Activated CD8-positive, alpha-beta memory T cell treated with anti-CD3 and anti-CD28 coated beads for 24 hours (primary cell): Measurements from ENCODE around the gene INPP5F.
"Not testable (repeated sequence)": the region's sequence is repeated elsewhere in the genome, so short reads cannot be mapped to it uniquely, and the experiment has no call there.

Experiments used
- DNase-seq: peaks from one replicate; pipeline ENCODE4 v3.0.0-alpha.2; 2020

INPP5F gene

DNA sequence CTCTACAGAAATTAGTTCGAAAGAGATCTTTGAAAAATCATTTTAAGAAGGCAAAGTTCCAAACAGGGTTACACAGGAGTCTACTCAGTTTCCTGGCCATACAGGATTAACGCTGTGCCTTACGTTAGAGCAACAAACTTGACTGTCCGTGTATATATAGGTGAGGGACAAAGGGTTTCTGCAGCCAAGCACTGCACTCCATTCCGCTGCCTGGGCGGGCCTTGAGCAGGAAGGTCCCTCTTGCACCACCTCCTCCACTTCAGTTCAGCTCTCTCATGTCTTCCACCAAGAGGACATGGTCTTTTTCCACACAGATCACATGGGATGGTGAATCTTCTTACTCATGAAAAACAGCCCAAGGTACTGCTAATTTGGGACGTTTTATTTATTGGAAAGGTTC lies 103.6 kb downstream of the INPP5F start:
- DNase-seq = no peak

DNA sequence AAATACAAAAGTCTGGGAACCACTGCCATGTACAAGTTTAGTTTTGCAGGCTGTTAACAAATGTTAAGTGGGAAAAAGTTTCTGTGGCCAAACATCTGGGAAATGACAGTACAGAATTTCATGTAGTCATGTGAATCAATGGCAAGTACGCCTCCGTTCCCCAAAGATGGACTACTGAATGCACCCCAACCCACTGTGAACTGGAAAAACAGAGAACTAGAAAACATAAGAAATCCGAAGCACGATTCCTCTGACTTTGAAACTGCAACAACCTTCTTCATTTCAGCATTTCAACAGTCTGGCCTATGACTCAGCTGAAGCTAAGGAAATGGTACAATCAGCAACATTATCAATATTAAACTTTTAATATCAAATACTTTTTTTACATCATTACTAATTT lies 105.0 kb downstream of the INPP5F start:
- no peak for DNase-seq

DNA sequence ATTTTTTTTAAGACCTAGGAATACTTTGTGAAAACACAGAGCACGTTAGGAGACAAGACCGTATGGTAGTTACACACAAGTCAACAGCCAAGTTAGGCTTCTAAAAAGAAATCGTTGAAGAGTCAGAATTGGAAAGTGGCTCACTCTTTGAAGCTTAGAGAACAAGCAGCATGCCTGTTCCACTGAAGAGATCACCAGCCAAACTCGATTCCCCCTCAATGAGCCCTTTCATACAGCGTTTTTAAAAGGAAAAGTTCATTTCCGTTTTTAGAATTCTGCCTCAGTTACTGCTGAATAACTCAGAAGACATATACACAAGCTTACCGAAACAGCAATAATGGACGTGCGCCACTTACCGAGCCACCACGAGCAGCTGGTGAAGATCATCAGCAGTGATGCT lies 105.8 kb downstream of the INPP5F start:
- DNase-seq = no peak

DNA sequence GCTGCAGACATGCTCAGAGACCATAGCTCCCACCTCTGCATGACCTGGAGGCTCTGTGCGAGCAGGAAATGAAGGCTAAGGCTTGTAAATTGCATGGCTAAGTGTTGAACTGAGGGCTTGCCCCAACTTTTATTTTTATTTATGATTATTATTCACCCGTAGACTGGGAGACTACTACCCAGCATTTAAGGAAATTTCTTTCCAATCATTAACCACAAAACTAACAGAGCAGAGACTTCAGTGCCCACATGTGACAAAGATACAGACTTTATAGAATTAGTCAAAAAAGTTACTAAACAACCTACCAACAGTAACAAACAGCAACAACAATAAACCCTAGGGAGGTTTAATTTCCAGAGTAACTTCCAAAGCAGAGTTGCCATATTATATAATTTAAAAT lies 107.1 kb downstream of the INPP5F start:
- DNase-seq = no peak

DNA sequence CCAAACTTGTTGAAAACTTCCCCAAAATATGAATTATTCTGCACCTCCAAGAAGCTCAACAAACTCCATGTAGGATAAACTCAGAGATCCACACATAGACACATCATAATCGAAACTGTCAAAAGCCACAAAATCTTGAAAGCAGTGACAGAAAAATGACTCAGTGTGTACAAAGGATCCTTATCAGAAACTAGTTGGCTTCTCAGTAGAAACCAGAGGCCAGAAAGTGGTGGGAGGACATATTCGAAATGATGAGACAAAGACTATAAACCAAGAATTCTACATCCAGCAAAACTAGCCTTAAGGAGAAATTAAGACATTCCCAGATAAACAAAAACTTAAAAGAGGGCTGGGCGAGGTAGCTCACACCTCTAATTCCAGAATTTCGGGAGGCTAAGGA lies 108.3 kb downstream of the INPP5F start:
- no peak for DNase-seq

DNA sequence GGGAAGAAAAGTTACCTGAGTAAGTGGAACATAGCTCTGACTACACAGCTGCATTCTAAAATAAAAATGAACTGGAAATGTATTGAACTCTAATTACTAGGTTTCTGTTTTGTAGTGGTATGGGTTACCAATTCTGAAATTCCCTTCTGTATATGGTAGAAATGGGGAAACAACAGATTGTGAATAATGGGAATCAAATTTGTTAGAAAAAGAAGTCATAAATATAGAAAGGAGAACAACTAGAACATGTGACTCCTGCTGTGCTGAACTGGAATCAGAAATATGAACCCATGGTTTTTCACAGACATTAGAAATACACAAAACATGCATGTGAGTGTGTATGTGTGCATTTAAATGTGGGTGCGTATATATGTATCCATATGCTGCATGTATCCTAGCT lies 119.8 kb downstream of the INPP5F start:
- no peak for DNase-seq

DNA sequence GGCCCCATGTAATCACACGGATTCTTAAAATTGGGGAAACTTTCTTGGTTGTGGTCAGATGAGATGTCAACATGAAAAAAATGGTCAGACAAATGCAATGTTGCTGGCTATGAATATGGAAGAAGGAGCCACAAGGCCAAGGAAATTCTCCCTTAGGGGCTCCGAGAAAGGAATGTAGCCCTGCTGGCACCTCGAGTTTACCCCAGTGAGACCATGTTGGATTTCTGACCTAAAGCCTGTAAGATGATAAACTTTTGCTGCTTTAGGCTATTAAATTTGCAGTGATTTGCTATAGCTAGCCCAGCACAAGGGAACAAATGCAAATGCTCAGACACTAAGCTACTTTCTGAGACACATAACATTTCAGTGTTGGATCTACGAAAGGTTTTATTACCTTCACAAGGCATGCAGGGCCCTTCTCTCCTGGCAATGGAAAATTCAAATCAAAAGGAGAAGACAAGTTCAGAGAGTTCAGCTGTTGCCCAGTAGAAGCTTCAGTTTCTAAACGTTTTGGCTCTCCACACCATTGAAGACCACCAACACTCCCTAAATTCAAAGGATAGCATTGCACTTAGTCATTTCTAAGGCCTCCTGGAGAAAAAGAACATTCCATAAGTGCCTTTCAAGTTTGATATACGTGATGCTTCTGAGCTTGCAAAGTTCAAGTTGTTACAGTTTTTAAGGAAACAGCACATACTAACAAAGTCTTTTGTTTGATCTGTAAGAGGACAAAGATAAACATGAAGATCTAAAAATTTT lies 123.4 kb downstream of the INPP5F start:
- DNase-seq = no peak

DNA sequence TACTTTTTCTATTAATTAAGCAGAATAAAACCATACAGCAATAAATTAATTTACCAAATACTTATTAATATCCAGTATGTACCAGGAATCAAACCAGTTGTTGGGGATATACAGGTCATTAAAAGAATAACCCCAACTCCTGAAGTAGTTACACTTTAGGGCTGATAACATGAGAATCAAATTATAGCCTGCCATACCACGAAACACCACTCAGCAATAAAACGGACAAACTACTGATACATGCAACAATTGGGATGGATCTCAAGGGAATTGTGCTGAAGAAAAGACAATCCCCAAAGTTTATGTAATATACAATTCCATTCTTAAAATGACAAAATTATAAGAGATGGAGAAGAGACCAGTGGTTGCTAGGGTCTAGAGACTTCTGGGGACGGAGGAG lies 124.1 kb downstream of the INPP5F start:
- DNase-seq = no peak

DNA sequence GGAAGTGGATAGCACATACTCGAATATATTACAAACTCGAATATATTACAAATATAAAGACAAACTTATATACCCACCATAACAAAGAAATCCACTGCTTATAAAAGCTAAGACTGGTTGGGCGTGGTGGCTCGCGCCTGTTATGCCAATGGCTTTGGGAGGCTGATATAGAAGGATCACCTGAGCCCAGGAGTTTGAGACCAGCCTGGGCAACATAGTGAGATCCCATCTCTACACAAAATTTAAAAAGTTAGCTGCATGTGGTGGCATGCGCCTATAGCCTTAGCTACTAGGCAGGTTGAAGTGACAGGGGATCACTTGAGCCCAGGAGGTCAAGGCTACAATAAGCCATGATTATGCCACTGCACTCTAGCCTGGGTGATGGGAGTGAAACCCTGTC lies 126.4 kb downstream of the INPP5F start:
- DNase-seq = no peak

DNA sequence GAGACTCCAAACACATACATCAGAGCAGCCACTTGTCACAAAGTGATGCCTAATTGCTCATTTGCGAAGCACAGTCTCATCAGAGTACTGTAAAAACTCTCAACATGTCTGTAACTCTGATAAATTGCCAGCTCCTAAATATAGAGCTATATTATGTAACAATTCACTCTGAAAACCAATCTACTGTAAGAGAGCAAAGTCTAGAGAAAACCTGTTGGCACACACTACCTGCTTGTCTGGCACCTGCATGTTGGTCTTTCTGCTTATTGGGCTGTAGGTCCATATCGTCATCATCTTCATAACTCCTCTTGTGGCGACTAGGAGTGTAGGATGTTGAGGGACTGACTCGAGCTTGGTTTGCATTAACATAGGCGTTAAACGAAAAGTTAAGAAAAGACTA lies 127.0 kb downstream of the INPP5F start:
- no peak for DNase-seq

DNA sequence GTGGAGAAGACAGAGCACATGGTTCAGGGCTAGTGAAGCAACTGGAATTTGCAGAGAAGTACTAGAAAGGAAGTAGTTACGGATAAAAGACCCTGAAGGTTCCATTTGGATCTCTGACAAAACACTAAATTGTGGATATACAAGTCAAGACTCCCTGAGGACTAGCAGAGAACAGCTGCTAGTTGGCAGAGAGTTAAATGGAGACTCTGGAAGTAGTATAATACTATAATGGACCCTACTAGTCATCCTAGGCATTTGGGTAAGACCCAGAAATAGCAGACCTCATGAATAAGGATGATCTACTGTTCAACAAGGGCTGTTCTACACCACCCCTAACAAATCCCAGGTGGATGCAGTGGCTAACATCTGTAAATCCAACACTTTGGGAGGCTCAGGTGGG lies 127.7 kb downstream of the INPP5F start:
- no peak for DNase-seq

DNA sequence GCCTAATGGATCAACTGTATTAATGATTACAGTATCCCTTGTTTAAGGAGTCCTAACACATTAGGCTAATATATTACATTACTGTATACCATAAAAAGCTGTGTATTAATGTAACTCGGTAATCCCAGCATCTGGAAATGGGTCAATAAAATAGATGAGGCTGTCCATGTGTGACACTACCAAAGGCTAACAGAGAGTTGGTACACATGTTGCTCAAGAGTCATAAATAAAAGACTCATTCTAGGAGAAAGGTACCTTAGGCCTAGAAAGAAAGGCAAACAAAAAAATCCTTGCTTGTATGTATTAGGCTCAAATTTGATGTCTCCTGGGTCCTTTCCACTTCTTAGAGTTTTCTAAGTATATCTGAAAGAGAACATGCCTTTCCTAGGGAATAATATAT lies 132.2 kb downstream of the INPP5F start:
- DNase-seq = no peak

DNA sequence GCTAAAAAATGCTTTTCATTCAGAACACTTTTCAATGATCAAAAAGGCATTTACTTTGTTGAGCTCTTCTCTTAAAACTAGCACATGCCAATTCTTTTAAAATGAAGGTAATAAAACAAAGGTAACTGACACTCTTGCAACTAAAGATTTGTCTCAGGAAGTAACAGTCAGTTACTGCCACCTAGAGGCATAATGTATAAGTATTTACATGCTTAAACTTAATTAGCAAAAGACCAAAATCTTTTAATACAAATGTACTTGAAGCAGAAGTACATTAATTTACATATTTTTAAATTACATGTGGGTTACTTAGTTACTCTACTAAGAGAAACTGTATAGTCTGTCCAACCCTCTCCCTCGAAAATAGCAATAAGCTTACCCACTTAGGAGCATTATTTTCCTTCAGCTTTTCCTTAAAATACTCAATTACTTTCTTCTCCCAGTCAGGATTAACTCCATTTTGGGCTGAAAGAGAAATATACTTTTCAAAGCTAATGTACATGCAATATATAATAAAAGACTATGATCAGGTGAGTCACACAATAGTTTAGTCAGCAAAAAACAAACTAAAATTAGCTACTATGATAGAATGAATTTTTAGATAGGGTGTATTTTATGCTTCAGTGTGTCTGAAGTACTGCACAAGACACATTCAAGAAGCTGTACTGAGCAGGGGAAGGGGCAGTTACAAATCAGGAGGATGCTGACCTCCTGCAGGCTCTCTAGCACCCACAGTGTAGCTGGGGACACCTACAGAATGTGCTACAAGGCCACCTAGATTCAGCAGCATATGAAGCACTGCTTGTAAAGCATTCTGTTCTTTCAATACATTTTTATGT lies 133.8 kb downstream of the INPP5F start:
- DNase-seq = no peak

DNA sequence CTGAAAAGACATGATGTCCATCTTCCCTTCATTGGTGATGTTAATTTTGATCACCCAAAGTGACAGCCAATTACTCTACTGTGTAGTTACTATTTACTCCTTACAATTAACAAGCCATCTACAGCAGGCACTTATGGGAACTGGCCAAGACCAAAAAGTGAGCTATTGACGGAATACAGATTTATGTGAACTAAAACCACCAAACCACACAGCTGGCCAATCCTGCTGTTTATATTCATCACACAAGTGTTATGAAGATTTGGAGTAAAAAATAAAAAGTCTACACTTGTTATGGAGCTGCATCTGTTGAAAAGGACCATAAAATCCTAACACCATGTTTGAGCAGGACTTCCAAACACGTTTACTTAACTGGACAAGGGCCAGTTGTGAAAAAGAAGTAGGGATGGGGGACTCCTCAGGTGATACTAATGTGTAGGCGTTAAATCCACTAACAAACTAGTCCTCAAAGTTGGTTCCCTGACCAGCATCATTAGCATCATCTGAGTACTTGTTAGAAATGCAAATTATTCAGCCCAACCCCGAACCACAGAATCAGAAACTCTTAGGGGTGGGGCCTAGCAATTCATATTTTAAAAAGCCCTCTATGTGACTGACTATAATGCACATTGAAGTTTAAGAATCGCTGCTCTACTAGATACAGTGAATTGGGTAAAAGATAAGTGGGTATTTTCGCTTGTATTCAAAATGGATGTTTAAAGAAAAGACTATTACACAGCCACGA lies 135.2 kb downstream of the INPP5F start:
- no peak for DNase-seq

DNA sequence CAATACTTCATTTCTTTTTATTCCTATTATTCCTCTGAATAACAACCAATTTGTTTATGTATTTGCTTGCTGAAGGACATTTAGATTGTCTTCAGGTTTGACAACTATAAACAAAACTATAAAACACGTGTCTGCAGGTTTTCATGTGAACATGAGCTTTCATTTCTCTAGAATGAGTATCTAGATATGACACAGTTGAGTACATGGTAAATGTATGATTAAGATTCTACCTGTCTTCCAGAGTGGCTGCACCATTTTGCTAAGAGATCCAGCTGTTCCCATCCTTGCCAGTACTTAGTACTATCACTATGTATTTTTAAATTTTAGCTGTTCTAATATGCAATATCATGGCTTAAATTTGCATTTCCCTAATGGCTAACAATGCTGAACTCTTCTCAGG lies 136.7 kb downstream of the INPP5F start:
- no peak for DNase-seq

DNA sequence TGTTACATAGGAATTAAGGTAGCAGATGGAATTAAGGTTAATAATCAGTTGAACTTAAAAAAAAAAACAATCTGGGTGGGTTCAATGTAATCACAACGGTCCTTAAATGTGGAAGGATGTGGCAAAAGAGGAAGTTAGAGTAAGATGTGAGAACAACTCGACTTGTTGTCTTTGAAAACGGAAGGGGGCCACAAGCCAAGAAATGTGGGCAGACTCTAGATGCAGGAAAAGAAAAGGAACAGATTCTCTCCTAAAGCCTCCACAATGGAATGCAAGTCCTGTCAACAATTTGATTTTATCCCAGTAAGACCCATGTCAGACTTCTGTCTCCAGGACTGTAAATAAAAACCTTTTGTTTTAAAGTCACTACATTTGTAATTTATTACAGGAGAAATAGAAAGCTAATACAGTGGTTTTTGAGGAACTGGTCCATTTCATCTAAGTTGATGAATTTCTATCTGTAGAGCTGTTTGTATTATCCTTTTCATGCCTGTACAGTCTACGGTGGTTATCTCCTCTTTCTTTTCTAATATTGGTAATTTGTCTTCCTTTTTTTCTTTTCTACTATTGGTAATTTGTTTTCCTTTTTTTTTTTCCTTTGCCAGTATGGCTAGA lies 138.2 kb downstream of the INPP5F start:
- DNase-seq = no peak

DNA sequence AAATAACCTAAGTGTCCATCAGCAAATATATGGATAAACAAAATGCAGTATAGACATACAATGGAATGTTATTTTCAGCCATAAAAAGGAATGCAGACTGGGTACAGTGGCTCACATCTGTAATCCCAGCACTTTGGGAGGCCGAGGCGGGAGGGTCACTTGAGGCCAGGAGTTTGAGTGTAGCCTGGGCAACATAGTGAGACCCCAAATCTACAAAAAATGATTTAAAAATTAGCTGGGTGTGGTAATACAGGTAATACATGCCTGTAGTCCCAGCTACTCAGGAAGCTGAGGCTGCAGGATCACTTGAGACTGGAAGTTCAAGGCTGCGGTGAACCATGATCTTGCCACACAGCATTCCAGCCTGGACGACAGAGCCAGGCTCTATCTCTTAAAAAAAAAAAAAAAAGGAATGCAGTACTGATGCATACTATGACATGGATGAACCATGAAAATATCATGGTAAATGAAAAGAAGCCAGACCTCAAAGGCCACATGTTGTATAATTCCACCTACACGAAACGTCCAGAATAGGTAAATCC lies 139.9 kb downstream of the INPP5F start:
- no peak for DNase-seq

DNA sequence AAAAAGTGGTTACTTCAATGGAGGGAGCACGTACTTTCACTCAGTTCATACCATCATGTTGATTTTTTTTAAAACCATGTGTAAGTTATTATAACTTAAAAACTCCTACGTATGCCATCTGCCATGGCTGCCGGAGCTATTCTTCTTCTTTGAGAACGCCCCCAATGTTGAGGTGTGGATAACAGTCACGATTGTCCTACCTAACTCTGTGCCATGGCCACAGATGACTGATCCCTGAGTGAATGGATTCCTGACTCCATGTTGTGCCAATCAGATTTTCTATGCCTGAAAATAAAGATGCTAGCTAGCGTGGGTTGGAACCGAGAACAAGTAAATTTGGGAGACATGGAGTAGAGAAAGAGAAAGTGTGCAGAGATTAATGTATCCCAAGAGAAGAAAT lies 141.5 kb downstream of the INPP5F start:
- DNase-seq = no peak

DNA sequence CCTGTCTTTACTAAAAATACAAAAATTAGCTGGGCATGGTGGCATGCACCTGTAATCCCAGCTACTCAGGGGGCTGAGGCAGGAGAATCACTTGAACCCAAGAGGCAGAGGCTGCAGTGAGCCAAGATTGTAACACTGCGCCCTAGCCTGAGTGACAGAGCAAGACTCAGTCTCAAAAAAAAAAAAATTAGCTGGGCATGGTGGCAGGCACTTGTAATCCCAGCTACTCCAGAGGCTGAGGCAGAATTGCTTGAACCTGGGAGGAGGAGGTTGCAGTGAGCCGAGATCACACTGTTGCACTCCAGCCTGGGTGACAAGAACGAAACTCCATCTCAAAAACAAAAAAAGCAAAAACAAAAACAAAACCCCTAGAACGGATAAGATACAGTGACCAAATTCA lies 143.5 kb downstream of the INPP5F start:
- DNase-seq = not testable (repeated sequence)

DNA sequence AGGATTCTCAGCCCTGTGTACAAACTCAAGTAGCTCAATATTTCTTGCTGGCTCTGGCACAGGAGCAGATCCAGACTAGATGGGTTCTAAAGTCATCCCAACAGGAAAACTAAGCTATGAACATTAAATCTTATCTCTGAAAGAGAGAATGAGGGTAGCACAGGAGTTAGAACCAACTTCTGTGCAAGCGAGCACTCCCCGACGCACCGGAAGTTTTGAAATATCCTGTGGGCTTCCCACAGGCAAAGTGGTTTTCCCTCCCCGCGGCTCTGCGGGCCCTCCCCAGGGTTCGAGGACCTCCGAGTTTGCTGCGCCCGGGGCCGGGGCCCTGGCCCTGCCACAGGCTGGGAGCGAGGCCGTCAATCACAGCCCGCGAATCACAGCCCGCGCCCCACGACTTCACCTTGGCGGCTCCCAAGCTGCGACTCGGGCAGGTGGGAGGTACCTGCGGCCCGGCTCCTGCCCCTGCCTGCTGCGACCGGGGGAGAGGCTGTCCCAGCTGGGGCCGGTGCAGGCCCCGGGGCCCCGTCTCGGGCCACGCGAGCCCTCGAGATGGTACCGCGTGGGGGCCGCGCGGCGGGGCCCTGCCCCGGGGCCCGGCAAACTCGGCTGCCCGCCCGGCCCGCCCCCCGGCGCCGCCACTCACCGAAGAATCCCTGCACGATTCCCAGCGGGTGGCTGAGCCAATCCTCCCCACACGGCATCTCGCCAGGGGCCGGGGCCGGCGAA lies 146.2 kb downstream of the INPP5F start:
- peak; percentile 81 for DNase-seq

DNA sequence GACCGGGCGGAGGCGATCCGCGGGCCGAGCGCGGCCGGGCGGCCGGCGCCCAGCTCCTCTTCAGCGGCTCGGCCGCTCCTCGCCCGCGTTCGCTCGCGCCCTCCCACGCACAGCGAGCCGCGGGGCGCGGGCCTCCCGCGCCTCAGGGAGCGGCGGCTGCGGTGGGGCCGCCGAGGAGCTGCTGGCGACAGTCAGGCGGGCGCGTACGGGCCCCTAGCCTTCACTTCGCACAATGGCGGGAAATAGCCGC lies 146.7 kb downstream of the INPP5F start, which contains the start of gene MCMBP:
Gene MCMBP (minus strand): TSS at position 234 of the 250 bp plus-strand sequence. CDS start 259 bp downstream, outside the sequence.
- no peak for DNase-seq
